HG02852 (cell line): ENCODE data around the gene C1QTNF7.

ENCODE experiments used
- ATAC-seq: cut with Tn5 transposase; IDR thresholded peaks from one replicate; pipeline ENCODE4 v1.9.1; 2021; ENCODE audit warnings: mild to moderate bottlenecking, moderate library complexity; ENCODE audit not compliant: unreplicated experiment

Gene C1QTNF7

DNA sequence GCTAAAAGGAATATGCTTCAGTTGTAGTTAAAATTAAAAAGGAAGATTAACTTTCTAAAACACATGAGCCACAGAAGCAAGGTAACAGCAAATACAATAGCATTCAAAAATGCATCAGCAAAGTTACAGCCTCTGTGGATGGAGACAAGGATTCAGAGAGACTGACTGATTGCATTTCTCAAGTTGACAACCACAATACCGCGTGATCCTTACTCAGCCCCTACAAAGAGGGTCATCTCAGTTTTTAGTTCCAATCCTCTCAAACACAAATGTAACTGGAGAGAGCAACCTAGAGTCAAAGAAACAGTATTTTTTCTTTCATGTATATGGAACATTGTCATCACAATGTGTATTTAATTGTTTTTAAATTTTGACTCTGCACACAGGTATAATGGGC, 14.2 kb upstream of the C1QTNF7 start:
- no peak for ATAC-seq

DNA sequence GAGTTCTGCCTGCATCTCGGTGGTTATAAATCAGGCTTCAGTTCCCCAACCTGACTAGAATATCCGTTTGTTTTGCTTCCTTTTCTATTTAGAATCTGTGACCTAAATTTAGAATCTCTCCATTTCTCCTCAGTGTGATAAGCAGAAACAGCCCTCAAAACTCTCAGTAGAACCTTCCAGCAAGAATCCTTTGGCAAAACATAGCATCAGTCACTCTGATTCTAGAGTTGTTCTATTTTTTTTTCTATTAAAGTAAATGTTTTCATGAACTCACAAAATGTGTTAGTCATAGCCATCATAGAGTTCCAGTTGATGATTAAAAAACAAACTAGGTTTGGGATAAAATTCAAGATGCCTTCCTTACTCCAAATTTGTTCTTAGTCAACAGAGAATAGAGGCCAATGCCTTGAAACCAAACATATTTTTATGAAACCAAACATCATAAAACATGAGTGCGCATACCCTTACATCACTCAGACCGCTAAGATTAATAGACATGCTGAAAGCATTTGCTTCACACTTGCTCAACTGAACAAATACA, 13.2 kb upstream of the C1QTNF7 start:
- no peak for ATAC-seq

DNA sequence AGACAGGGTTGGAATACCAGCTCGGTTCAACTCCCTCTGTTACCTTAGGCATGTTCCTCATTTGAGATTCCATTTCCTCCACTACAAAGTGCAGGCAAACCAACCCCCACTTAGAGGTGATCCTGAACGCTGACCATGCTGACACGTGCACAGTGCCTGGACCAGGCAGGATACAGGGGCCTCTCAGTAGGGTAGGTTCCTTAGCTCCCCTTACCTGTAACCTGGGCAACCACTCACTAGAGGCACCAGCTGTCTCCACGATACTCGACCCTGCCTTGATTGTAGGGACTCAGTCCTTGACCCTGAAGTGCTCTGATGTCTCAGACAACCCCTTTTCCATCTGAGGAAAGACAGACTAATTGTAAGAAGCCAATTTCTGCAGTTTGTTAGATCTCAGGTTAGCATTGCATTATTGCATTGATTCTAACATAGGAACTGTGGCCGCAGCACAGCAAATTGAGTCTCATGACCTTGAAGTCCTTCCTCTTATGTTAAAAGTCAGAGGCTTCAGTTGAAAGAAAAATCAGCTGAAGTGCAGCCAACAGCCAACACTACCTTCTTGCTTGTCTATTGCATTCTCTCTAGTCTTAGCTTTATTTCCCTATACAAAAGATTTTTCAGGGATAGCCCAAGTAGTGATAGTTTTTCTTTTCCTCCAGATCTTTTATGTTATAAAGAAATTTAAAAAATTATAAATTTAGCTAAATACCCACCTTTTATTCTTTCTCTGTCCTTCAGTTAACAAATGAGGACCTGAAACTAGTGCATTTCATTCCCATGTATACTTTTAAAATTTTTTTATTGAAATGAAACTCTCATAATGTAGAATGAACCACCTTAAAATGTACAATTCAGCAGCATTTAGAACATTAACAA, 11.2 kb upstream of the C1QTNF7 start:
- ATAC-seq, result no peak

DNA sequence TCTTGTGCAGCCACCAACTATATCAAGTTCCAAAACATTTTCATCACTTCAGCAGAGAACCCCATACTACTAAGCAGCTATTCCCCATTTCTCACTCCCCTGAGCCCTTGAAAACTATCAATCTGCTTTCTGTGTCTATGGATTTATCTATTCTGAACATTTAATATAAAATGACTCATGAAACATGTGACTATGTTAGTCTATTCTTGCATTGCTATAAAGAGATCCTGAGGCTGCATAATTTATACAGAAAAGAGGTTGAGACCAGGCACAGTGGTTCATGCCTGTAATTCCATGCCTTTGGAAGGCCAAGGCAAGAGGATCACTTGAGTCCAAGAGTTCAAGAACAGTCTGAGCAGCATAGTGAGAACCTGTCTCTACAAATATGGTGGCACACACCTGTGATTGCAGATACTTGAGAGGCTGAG, 10.6 kb upstream of the C1QTNF7 start:
- ATAC-seq, result no peak

DNA sequence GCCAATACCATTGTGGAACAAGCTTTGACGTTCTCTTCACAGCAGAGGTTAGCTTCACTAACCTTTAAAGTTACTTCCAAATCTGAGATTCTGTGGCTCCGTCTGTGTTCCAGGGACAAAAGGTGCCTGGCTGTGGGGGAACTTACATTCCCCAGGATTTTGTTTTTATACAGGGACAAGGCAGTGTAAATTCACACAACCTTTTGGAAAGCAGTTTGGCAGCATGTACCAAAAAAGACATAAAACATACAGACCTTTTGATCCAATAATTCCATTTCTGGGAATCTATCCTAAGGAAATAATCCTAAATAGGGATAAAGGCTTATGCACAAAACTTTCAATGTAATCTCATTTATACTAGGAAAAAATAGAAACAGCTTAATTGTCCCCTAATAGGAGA, 8.9 kb upstream of the C1QTNF7 start:
- ATAC-seq, result no peak

DNA sequence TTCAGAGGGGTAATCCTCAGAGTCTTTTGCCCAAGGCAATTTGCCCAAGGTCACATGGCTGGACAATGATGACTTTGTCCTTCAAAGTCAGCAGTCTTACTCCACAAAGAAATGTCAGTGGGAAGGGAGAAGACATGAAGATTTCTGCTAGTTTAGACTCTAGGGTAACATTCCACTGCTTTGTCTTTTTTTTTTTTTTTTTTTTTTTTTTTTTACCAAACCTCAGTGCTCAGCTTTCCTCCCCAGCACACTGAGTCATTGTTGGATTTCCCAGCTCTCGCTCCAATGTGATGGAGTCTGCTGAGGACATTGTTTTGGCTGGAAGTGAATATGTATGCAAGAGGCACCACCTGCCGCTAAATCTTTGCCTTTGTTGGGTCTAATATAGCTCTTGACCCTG, 7.2 kb upstream of the C1QTNF7 start:
- no peak for ATAC-seq

DNA sequence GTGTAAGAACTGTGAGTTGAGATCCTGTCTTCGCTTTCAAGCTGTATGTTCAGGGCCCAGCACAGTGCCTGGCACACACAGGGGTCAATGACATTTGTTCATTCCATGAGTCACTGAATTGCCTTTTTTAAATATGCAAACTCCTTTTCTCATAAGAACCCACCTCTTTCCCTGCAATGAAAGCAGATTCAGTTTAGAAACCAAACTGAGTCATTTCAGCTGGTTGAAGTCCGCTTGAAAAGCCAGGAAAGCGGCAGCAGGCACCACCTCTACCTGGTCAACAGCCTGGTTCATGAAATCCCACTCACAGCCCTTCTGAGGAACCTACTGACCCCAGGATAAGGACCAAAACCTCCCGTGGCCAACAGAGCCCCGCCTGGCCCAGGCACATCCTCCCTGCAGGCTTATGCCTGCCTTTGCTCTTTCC, 4.5 kb upstream of the C1QTNF7 start:
- no peak for ATAC-seq

DNA sequence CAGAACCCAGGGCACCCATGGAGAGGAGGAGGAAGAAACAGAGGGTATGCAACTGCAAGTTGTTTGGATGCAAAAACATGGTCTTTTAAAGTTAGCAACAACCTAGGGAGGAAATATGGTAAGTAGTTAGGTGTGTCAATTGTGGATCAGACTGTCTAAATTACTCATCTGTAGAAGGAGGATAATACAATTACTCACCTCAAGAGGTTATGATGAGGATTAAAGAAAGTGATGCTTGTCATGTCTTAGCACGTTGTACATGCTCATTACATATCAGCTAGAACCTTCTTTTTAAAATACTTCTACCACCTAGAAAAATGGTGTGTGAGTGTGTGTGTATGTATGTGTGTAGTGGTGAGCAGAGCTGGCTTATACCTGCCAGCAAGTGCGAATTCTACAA, 2.3 kb upstream of the C1QTNF7 start:
- ATAC-seq, result no peak

DNA sequence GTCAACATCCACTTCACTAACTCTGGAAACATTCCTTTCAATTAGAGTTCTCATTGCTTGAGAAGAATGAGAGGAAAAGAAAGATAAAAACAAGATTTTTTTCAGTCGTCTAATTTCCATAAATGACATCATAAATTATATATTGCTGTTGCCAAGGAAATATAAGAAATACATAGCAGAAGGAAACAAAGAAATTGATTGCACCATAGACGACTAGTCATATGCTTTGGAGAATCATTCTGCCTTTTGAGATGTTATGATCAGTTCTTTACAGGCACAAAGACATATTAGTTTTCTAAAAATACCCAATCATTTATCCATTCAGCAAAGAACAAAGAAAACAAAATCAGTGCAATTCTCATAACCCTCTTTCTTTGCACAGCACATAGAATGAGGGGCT, 672 bp upstream of the C1QTNF7 start:
- ATAC-seq, result no peak

DNA sequence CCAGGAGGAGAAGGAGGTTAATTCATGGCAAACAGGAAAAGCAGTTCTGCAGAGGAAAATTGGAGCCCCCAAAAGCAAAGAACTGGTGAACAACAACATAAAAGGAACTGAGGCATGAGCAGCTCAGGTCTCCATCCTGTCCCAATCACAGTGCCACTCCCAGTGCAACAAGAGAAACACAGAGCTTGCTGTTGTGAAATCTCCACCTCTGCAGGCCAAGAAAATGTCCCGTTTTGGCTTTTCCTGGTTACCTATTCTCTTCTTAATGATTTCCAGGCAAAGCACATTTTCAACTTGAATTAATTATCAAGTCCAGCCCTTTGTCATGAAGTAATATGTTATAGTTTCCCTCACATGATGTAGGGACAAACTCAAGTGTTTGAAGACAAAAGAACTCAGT, 778 bp downstream of the C1QTNF7 start:
- no peak for ATAC-seq

DNA sequence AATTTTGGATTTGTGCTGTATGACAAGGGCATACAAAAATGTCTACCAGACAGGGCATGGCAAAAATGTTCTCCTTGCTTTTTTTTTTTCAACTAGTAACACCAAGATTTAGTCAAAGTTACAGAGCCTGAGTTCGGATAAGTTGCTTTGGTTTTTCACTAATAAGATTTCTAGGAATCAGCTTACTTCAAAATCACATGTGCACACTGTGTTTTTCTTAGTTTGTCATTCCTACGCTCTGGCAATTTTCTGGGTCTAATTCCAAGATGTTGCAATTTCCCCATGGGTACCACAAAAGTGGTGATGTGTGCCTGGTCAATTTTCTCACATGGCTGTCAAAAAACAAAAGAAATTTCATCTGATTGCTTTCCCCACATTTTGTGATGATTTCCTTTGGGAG, 6.3 kb downstream of the C1QTNF7 start:
- ATAC-seq, result no peak

DNA sequence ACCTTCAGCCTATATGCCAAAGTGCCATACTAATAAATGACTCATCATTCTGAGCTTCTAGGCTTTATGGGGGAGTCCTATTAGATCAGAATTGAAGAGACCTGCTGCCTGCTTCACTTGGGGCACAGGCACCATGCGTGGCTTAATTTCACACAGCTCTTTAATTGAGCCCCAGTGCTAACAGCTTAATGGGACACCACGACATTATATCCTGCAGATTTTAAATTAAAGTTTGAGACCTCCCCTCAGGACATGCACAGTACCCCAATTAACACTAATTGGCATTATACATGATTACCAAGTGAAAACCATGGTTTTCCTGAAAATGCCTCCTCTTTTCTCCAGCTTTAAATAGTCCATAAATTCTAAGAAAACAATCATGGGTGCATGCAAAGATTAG, 6.8 kb downstream of the C1QTNF7 start:
- no peak for ATAC-seq

DNA sequence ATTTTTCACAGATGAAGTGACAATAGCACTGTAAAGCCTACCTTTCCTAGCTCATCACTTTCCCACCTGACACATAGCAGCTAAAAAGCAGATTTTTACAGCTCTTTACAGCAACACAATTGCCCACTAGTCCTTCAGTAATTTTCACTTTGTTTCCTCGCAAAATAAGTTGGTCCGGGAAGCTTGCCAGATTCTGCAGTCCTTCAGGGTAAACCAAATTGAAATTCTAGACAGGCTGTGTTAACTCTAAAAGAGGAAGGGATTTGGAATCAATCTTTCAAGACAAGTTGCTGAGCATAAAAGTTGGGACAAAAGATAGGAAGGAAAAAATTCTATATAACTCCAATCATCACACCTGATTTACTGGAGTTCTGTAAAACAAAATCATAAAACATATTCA, 8.7 kb downstream of the C1QTNF7 start:
- no peak for ATAC-seq

DNA sequence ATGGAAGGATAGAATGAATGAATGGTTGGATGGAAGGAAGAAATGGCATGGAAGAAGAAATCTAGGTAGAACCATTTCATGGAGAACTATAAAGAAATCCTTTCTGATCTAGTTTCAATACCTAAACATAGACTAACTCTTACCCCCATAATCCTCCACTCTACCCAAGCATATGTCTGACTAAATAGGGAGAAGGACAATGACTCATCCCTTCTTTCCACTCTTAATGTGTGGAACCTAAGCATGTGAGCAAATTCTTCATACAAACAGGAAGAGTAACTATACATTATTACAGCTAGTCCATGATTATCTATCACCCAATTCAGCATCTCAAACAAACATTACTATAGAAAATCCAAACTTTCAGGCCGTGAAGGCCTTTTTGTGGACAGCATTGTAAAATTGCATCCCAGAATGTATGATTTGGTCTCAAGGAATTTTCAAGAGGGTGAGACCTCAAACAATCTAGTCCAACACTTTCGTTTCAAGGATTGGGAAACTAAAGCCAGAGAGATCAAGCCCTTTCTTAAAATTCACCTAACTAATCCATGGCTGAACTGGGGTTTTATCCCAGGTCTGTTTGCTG, 11.2 kb downstream of the C1QTNF7 start:
- no peak for ATAC-seq

DNA sequence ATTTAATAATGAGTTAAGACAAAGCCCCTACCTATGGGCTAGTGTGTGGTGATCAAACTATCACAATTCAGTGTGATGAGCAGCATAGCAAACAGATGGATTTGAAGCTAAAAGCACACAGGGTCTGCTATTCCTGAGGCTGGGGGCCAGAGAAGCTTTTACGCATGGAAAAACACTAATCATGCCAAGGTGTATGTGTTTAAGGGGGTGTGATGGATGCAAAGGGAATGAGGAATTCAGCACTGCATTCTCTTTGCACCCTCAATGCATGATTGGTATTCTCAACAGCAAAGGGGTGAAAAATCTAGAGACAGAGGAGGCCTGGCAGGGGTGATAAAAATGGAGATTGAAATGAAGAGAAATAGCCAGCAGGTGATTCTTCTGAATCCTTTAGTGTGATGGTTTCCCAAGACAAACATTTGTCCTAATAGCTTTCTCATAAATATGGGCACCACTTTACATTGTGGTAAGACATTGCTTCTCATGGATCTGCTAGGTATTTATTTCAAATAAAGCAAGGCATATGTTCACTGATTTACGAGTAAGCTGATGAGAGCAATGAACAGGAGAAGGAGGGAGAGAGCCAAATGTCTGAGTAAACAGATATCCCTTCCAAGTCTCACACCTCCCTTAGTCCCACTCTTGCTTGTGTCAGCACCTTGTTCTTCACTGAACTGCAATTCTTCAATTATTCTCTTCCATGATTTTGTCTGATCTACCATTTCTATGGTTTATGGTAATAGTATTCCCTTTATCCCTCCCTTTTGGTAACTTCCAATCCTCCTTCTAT, 15.7 kb downstream of the C1QTNF7 start:
- no peak for ATAC-seq

DNA sequence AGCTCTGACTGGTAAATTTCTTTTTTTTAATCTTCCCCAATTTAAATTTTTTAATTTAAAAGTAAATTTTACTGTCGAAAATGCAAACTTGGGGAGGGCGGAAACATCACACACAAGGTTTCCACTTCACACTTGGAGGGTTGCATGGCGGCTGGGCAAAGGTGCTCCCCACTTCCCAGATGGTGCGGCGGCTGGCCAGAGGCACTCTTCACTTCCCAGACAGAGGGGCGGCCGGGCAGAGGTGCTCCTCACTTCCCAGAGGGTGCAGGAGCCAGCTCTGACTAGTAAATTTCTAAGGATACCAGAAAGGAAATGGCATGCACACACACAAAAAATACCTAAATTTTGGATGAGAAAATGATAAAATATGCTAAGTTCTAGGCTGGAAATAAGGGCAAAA, 16.4 kb downstream of the C1QTNF7 start:
- ATAC-seq, result no peak

DNA sequence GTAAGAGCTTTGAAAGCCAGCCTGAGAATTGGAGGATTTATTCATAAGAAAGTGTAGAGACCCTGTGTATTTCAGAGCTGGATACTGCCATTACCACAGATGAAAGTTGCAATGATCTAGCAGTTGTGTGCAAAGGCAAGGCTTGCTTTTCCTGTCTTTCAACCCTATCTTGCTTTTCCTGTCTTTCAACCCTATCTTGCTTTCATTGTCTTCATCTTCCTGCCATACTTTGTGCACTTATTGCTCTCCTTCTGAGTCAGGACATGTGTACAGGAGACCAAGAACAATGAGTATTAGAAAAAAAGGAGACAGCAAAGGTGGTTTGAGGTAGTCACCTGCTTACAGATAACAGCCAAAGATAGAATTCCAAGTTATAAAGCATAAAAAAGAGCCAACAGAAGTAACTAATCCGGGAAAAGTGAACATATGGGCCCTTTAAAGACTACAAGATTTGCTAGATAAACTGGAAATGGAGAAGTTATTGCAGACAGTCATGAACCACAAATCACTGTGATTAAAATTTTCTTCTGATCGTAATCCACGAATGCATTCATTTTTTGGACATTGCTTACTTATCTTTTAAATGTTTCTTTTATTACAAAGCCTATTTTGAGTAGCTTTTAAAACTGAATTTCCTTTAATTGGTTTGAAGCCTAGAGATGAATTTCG, 17.2 kb downstream of the C1QTNF7 start:
- no peak for ATAC-seq

DNA sequence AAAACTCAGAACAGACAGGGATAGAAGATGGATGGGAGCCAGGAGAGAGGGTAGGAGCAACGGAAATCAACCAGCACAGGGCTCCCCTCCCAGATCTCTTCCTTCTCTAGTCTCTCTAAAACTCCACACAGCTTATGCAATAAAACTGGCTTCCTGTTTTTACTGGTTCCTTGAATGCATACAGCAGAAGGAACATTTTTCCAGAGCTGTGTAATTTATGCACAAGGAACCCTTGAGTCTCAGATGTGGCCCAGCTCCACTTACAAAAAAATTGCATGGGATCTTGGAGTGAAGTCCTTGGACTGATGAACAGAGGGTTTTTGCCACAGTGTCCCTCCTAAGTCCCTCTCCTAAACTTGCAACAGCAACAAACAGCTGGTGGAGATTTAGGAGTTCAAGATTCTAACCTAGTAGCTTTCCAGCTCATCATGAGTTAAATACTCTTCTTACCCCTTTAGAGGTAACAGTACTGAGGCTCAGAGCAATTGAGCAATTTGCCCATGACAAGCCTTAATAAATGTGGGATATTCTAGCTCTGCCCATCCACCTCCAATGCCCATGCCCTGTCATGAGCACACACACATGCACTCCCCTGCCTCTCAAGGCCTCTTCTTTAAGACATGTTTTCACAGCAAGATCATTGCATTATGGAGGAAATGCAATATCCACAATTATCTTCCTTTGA, 23.5 kb downstream of the C1QTNF7 start:
- no peak for ATAC-seq

DNA sequence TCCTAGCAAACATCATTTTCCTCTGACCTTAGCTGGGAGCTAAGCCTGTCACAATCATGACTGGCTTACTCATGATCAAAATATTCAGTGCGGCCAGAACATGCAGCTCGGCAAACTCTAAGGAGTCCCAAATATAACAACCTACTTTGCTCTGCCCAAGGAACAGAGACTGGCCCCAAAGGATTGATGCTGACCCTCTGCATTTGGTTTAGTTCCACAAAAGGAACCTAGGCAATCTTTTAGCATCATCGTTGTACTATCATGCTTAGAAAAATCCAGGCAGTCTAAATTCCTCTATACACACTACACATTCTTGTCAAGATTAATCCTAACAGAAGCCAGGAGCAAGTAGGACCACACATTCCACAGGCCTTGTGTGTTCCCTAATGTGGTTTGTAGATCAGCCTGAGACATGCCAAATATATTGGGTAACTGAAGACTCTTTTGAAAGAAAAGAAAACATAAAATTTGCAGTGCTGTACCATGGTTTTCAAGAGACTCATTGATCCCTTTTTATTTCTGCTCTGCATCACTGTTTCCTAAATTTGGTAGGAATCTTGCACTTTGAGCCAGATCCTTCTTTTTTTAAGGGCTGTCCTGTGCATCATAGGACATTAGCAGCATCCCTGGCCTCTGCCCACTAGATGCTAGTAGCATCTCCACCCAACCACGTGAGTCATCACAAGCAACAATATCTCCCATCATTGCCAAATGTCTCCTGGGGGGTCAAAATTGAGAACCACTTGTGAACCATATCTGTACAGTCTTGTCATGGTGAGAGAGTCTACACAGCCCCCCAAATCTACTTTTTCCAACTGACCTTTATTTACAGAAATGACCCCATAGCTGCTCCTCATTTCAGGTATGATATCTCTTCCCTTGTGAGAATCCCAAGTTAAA, 24.3 kb downstream of the C1QTNF7 start:
- no peak for ATAC-seq
